OCI-LY3 (cell line): ENCODE results near the gene SIK3.

Source experiments
- H2AFZ ChIP-seq: fragments of 200-600, 300-600 bp; shearing (Covaris generic); 2 replicates; pipeline ENCODE4 v1.6.0; 2014; ENCODE audit warnings: antibody characterized with exemption, low read depth, low read length
- H3K27ac ChIP-seq: fragments of 200-600, 300-600 bp; sonication (generic); 2 replicates; pipeline ENCODE4 v1.5.1; 2014; ENCODE audit warnings: mild to moderate bottlenecking, low read length, moderate library complexity, mixed read lengths
- H3K27me3 ChIP-seq: fragments of 200-600, 300-600 bp; sonication (generic); 2 replicates; pipeline ENCODE4 v1.6.1; 2014; ENCODE audit warnings: low read depth, low read length, mixed read lengths
- H3K36me3 ChIP-seq: fragments of 200-600, 300-600 bp; sonication (generic); replicated peaks from 2 replicates; pipeline ENCODE3; 2014; ENCODE audit warnings: low read depth, low read length, mixed read lengths
- H3K4me1 ChIP-seq: fragments of 300-600, 200-600 bp; sonication (generic); 2 replicates; pipeline ENCODE4 v1.6.1; 2014; ENCODE audit warnings: low read length, mixed read lengths
- H3K4me2 ChIP-seq: fragments of 200-600, 300-600 bp; sonication (generic); 2 replicates; pipeline ENCODE4 v1.6.1; 2014; ENCODE audit warnings: low read length, mixed read lengths
- H3K4me3 ChIP-seq: fragments of 300-600, 200-600 bp; sonication (generic); 2 replicates; pipeline ENCODE4 v1.5.1; 2014; ENCODE audit warnings: antibody characterized with exemption, mild to moderate bottlenecking, low read length, moderate library complexity
- H3K79me2 ChIP-seq: fragments of 300-600, 200-600 bp; shearing (Covaris generic); 2 replicates; pipeline ENCODE4 v1.6.1; 2014; ENCODE audit warnings: mild to moderate bottlenecking, low read length, mixed read lengths
- H3K9ac ChIP-seq: fragments of 300-600, 200-600 bp; shearing (Covaris generic); 2 replicates; pipeline ENCODE4 v1.6.0; 2014; ENCODE audit warnings: mild to moderate bottlenecking, low read length, moderate library complexity
- H3K9me3 ChIP-seq: fragments of 200-600, 300-600 bp; shearing (Covaris generic); 2 replicates; pipeline ENCODE4 v1.6.1; 2014; ENCODE audit warnings: low read length, mixed read lengths; ENCODE audit not compliant: insufficient read depth
- H4K20me1 ChIP-seq: fragments of 200-600, 300-600 bp; sonication (generic); 2 replicates; pipeline ENCODE4 v1.6.1; 2016; ENCODE audit warnings: low read length, mixed read lengths; ENCODE audit not compliant: insufficient read depth
- EZH2phosphoT487 ChIP-seq: fragments of 200-600 bp; shearing (Covaris generic); IDR thresholded peaks from 2 replicates; pipeline ENCODE4 v1.6.1; 2018; ENCODE audit warnings: antibody characterized with exemption, mixed run types, low read depth
- TF ChIP-seq, protein P1 (sequence below): fragments of 200-600, 300-600 bp; sonication (generic); IDR thresholded peaks from 2 replicates; pipeline ENCODE4 v1.5.1; 2014; ENCODE audit warnings: antibody characterized with exemption, low read length, low read depth

SIK3 gene

DNA sequence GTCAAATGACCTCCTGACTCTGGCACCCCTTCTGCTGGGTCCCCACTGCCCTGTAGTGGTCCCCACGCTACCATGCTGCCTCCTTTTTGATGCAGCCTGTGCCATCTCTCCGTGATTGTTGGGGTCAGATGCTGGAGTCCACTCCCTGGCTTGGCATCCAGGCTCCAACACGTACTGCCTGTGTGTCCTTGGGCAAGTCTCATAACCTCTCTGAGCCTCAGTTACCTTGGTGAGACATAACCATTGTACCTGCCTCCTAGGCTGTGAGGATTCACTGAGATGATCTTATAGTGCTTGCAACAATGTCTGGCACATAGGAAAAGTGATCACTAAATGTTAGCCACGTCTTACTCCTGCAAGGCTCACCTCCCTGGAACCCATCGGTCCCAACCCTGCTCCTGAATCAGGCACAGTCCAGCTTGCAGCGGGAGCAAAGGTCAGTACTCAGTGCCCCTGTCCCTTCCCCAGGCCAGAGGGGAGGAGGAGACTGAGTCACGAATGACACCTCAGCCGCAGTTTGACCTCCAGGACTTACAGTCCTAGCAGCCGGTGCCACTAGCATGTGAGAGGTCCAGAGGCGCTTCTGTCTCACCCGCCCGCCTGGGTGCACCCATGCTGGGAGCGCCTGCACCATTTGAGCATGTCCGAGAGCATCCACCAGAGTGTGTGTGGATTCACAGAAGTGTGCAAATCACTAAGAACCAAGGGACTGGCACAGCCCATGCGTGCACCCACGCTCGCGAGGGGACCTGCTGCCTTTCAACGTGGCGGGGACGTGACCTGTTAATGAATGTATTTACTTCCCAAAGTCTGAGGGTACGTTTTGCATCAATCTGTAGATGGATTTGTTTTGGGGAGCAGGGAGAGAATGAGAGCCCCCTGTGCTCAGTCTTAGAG is 272.1 kb downstream of the SIK3 start:
- no peak overlapping the region for H2AFZ ChIP-seq
- H3K36me3 ChIP-seq, result no peaks in the 10 kb centered on the region
- no peak overlapping the region for H3K4me3 ChIP-seq
- H3K27me3 ChIP-seq, result no peaks in the 10 kb centered on the region
- no peak overlapping the region for H3K4me2 ChIP-seq
- H3K9me3 ChIP-seq, result no peaks in the 10 kb centered on the region
- no peak for TF ChIP-seq EZH2phosphoT487
- TF ChIP-seq, protein P1, sequence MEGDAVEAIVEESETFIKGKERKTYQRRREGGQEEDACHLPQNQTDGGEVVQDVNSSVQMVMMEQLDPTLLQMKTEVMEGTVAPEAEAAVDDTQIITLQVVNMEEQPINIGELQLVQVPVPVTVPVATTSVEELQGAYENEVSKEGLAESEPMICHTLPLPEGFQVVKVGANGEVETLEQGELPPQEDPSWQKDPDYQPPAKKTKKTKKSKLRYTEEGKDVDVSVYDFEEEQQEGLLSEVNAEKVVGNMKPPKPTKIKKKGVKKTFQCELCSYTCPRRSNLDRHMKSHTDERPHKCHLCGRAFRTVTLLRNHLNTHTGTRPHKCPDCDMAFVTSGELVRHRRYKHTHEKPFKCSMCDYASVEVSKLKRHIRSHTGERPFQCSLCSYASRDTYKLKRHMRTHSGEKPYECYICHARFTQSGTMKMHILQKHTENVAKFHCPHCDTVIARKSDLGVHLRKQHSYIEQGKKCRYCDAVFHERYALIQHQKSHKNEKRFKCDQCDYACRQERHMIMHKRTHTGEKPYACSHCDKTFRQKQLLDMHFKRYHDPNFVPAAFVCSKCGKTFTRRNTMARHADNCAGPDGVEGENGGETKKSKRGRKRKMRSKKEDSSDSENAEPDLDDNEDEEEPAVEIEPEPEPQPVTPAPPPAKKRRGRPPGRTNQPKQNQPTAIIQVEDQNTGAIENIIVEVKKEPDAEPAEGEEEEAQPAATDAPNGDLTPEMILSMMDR, result no peak
- H3K27ac ChIP-seq, result no peak overlapping the region
- H3K4me1 ChIP-seq, result no peaks in the 10 kb centered on the region
- H3K9ac ChIP-seq, result no peak overlapping the region
- no peaks in the 10 kb centered on the region for H3K79me2 ChIP-seq
- H4K20me1 ChIP-seq, result no peaks in the 10 kb centered on the region

DNA sequence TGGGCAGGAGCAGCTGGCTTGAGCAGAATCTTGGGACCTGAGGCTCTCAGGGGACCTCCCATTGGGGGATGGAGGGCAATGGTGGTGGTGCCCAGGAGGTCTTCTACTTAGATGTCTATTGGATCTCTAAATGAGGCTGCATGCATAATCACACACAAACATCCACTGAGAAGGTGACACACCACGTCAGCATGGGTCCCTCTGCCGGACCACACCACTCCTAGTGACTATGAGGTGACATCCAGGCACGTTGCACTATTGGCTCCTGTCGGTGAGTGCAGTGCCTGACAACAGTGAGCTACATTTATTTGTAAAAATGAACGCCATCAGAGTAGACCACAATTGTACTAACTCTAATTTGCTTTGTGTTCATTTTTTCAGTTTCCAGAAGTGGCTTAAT is 272.8 kb downstream of the SIK3 start:
- no peaks in the 10 kb centered on the region for H3K4me1 ChIP-seq
- TF ChIP-seq, protein P1, result no peak
- TF ChIP-seq EZH2phosphoT487, result no peak
- H3K9me3 ChIP-seq, result no peaks in the 10 kb centered on the region
- H3K27me3 ChIP-seq, result no peaks in the 10 kb centered on the region
- H2AFZ ChIP-seq, result no peak overlapping the region
- no peaks in the 10 kb centered on the region for H3K79me2 ChIP-seq
- H4K20me1 ChIP-seq, result no peaks in the 10 kb centered on the region
- no peak overlapping the region for H3K4me2 ChIP-seq
- no peak overlapping the region for H3K27ac ChIP-seq
- no peak overlapping the region for H3K4me3 ChIP-seq
- H3K36me3 ChIP-seq, result no peaks in the 10 kb centered on the region
- H3K9ac ChIP-seq, result no peak overlapping the region

DNA sequence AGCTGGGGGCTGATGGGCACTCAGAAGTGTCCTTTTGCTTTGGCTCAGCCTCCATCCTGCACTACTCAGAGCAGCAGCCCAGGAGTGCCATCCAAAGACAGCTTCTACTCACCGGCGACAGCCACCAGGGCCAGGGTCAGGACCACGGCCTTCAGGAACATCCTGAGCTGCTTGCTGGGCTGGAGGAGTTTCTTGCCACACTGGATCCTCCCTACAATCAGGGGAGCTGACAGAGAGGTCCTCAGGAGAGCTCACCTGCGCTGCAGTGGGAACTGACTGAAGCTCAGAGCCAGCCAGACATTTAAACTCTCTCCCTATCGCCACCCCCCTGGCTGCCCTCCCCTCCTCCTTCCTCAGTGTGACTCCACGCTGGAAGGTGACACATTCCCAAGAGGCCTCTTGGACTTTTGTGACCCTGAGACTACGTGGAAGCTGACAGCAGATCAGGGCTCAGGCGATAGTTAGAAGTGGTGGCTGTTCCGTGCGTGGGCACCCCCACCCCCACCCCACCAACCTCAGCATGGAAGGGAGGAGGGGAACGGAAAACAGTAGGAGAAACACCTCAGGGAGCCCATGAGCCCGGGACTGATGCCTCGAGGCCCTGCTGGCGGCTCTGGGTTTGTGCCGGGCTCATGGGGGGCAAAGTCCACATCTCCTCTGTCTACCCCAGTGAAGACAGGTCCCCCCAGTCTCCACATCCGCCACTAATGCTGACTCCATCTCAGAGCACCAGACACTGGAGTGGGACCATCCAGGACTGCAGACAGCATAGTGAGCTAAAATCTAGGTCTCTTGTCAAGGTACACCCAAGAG is 275.0 kb downstream of the SIK3 start, which contains the start of gene APOA4:
APOA4 (minus strand) TSS at position 274 of the 813 bp plus-strand sequence; CDS start at position 161, 113 bp downstream.
- no peaks in the 10 kb centered on the region for H3K27me3 ChIP-seq
- no peak within 1 kb of the TSS for H3K9ac ChIP-seq
- H3K27ac ChIP-seq, result no peak within 1 kb of the TSS
- H3K9me3 ChIP-seq, result no peaks in the 10 kb centered on the region
- no peaks in the 10 kb centered on the region for H3K36me3 ChIP-seq
- no peaks in the 10 kb centered on the region for H4K20me1 ChIP-seq
- no peak for TF ChIP-seq EZH2phosphoT487
- TF ChIP-seq, protein P1, result no peak
- peaks cover 3% of the 10 kb centered on the region; the same call in 1 of the 2 replicates for H3K4me1 ChIP-seq
- H3K79me2 ChIP-seq, result no peaks in the 10 kb centered on the region
- no peak within 1 kb of the TSS for H3K4me3 ChIP-seq
- no peak within 1 kb of the TSS for H3K4me2 ChIP-seq
- H2AFZ ChIP-seq, result no peak within 1 kb of the TSS

DNA sequence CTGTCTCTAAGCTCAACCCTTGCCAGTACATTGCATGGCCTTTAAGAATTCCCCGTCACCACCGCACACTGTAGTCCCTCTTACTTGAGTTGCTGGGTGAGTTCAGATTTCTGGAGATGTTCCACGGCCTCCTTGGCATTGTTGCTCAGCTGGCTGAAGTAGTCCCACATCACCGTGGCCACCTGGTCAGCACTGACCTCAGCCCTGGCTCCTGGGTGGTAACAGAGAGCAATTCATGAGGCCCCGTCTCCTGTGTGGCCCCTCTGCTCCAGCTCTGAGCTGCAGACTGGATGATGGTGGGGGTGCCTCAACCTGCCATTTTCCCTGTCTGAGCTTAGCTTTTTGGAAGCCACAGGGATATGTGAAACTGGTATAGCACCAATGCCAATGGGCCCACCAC is 275.7 kb downstream of the SIK3 start:
- TF ChIP-seq, protein P1, result no peak
- TF ChIP-seq EZH2phosphoT487, result no peak
- H3K4me3 ChIP-seq, result no peak overlapping the region
- no peaks in the 10 kb centered on the region for H3K9me3 ChIP-seq
- H3K27ac ChIP-seq, result no peak overlapping the region
- H3K9ac ChIP-seq, result no peak overlapping the region
- peaks cover 3% of the 10 kb centered on the region; the same call in 1 of the 2 replicates for H3K4me1 ChIP-seq
- H3K36me3 ChIP-seq, result no peaks in the 10 kb centered on the region
- H4K20me1 ChIP-seq, result no peaks in the 10 kb centered on the region
- no peak overlapping the region for H3K4me2 ChIP-seq
- no peaks in the 10 kb centered on the region for H3K27me3 ChIP-seq
- no peak overlapping the region for H2AFZ ChIP-seq
- no peaks in the 10 kb centered on the region for H3K79me2 ChIP-seq
